G401.6 (cell line): ENCODE measurements around the gene GHRHR.

Experiments used
- FAIRE-seq: peaks from 2 replicates; lab custom pipeline; 2012; peaks lifted over from hg19 to GRCh38; lab: Jason Lieb, UNC

Gene GHRHR

GRCh38 chr7:30963842-30964241 is at the start of gene GHRHR:
Gene GHRHR (plus strand): TSS chr7:30963953. CDS start chr7:30964069, 116 bp downstream.
- FAIRE-seq, result no peak

- FAIRE-seq, result no peak
Observed at GRCh38 chr7:30914596-30914995, 49.2 kb upstream of the GHRHR start.

GRCh38 chr7:30915005-30915601 is 48.6 kb upstream of the GHRHR start:
- no peak for FAIRE-seq

GRCh38 chr7:30915751-30916150 is 48.0 kb upstream of the GHRHR start:
- no peak for FAIRE-seq

GRCh38 chr7:30916255-30916654 is 47.5 kb upstream of the GHRHR start:
- no peak for FAIRE-seq

- FAIRE-seq, result no peak
Observed at GRCh38 chr7:30916767-30917166, 47.0 kb upstream of the GHRHR start.

GRCh38 chr7:30917216-30917893 is 46.4 kb upstream of the GHRHR start:
- FAIRE-seq, result no peak

GRCh38 chr7:30918676-30919075 is 45.1 kb upstream of the GHRHR start:
- FAIRE-seq, result no peak

GRCh38 chr7:30920021-30920583 is 43.7 kb upstream of the GHRHR start:
- FAIRE-seq, result no peak

- no peak for FAIRE-seq
Observed at GRCh38 chr7:30920584-30921539, 42.9 kb upstream of the GHRHR start.

GRCh38 chr7:30921540-30922401 is 42.0 kb upstream of the GHRHR start:
- FAIRE-seq, result no peak

- FAIRE-seq, result no peak
Observed at GRCh38 chr7:30922596-30922995, 41.2 kb upstream of the GHRHR start.

- no peak for FAIRE-seq
Observed at GRCh38 chr7:30923009-30923773, 40.6 kb upstream of the GHRHR start.

GRCh38 chr7:30923774-30924413 is 39.9 kb upstream of the GHRHR start:
- no peak for FAIRE-seq

- FAIRE-seq, result no peak
Observed at GRCh38 chr7:30924624-30925023, 39.1 kb upstream of the GHRHR start.

GRCh38 chr7:30925117-30925516 is 38.6 kb upstream of the GHRHR start:
- no peak for FAIRE-seq

- FAIRE-seq, result no peak
Observed at GRCh38 chr7:30925913-30926312, 37.8 kb upstream of the GHRHR start.

GRCh38 chr7:30926313-30926712 is 37.4 kb upstream of the GHRHR start:
- FAIRE-seq, result no peak

- FAIRE-seq, result no peak
Observed at GRCh38 chr7:30927040-30927439, 36.7 kb upstream of the GHRHR start.

- FAIRE-seq, result no peak
Observed at GRCh38 chr7:30927559-30927958, 36.2 kb upstream of the GHRHR start.
